NB4 (cell line): Measurements from ENCODE around the gene TMBIM6.
"Not testable (repeated sequence)": the region's sequence is repeated elsewhere in the genome, so short reads cannot be mapped to it uniquely, and the experiment has no call there.

ENCODE experiments used
- CTCF ChIP-seq: IDR thresholded peaks from one replicate; pipeline ENCODE4 v1.5.1; 2012; ENCODE audit warnings: low read depth, low read length
- MAX ChIP-seq: IDR thresholded peaks from 2 replicates; pipeline ENCODE4 v1.6.1; 2011; ENCODE audit warnings: low read depth, low read length
- MYC ChIP-seq: IDR thresholded peaks from 2 replicates; pipeline ENCODE4 v1.6.1; 2011; ENCODE audit warnings: low read depth, low read length
- POLR2A ChIP-seq: IDR thresholded peaks from 2 replicates; pipeline ENCODE4 v1.6.1; 2011; ENCODE audit warnings: mild to moderate bottlenecking; ENCODE audit not compliant: insufficient read length; ENCODE audit errors: extremely low read depth

- not testable (repeated sequence) for TF ChIP-seq CTCF, MAX, POLR2A, MYC
Observed at GRCh38 chr12:49734900-49735299, 6.5 kb upstream of the TMBIM6 start.
